GDM1 (cell line): ENCODE results near the gene EDN2.

Source experiments
- DNase-seq: peaks from one replicate; lab custom pipeline; 2025; lab: John Stamatoyannopoulos, UW

Gene EDN2

GRCh38 chr1:41498804-41499203 is 14.3 kb upstream of the EDN2 start:
- no peak for DNase-seq

- no peak for DNase-seq
Observed at GRCh38 chr1:41498391-41498790, 13.9 kb upstream of the EDN2 start.

GRCh38 chr1:41497461-41498030 is 13.1 kb upstream of the EDN2 start:
- no peak for DNase-seq

DNA sequence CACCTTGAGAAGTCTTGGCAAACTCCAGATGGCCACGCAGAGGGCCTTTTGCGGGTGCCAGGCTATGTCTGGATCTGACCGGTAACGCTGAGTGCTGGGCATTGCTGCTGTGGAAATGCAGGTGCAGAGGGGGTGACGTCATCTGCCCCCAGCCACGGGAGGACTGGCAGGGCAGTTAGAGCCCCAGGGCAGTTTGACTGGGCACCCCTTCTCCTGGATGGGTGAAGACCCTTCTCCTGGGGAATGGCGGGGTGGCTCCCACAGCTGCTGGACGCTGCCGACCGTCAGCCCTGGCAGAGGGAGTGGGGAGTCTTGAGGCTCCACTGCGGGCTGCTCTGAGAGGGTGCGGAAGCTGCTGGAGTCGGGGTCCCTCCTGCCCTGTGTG is 12.6 kb upstream of the EDN2 start:
- DNase-seq: no peak

DNA sequence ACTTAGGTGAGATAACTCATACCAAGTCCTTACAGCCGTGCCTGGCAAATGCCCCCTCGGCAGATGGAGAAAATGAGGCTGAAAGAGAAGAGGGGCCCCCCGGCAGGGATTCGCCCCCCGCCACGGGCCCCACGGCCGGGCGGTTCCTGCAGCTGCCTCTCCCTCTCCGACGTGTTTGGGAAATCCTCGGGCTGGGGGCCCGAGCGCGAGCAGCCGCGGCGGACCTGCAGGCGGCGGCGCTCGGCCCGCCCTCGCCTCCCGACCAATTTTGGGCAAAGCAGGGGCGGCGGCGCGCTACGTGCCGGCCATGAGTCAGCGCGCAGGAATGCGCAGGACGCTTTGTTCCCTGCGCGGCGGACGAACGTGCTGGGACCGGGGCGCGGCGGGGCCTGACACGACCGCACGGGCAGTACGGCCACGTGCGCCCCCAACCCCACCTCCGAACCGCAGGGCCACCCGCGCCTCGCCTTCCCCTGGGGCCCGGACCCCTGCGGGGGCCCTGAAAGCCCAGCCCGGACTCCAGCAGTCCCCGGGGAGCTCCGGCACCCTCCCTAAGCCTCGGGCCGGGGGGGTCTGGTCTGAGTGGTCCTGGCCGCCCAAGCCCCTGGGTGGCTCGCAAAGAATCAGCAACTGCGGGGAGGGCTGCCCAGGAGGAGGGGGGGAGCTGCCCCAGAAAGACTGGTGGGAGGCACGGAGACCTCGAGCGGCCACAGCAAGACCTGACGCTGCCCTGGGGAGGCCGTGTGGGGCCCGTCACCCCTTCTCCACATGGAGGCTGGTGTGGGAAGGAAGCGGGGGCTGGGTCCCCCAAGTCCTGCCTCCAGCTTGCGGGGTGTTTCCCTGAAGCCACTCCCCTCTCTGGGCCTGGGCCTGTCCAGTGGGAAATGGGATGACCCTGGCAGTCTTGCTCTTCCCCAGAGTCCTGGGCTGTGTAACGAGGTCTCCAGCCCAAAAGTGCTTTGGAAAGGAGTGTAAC is 11.9 kb upstream of the EDN2 start:
- no peak for DNase-seq

- no peak for DNase-seq
Observed at GRCh38 chr1:41495210-41495948, 10.9 kb upstream of the EDN2 start.

GRCh38 chr1:41494351-41495209 is 10.1 kb upstream of the EDN2 start:
- no peak for DNase-seq

DNA sequence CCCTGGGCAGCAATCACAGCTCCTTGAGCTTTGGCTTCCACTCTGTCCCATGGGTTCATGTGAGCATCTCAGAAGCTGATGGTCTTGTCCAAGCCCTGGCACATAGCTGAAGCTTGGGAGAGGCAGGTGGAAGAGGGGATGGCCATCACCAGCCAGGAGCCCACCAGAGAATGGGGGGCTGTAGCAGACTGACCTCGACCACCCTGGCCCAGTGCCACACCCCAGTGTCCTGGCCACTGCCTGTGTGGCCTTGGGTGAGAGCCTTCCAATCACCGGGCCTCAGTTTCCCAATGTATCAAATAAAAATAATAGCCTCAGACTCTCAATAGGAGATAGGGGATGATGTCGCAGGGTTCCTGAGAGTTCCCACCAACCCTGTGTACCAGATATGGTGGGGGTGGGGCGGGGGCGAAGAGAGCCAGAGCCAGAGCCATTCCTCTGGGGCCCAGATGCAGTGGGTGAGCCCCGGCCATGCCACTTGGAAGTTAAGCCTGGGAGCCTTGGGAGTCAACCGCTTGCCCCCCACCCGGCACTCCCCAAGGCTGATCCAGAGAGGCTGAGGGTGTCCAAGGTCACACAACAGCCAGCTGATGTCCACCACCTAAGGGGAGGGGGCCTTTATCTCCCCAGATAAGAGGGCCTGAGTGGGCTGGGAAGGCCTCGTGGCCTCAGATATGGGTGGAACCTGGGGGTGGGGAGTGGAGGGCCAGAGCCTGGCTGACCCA is 9.3 kb upstream of the EDN2 start:
- DNase-seq: no peak

DNA sequence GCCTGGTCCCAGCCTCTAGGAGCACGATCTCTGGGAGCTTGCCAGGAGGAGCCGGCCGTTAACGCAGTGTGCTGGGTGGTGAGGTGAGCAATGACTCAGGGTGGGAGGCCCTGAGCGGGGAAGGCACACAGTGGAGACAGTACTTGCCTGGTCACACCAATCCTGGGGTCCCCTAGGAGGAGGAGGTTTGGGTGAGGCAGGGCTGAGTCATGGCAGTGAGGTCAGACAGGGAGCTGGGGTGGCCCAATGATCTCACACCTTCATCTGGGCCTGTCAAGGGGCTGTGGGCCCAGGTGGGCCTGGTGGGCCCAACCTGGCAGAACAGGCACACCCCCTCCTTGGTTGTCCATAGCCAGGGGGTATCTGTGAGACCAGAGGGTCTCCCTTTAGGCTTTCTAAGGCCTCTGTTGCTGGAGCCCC is 8.6 kb upstream of the EDN2 start:
- DNase-seq: no peak

- peak; percentile 19 for DNase-seq
Observed at GRCh38 chr1:41492341-41492848, 7.9 kb upstream of the EDN2 start.

- no peak for DNase-seq
Observed at GRCh38 chr1:41490911-41491310, 6.4 kb upstream of the EDN2 start.

DNA sequence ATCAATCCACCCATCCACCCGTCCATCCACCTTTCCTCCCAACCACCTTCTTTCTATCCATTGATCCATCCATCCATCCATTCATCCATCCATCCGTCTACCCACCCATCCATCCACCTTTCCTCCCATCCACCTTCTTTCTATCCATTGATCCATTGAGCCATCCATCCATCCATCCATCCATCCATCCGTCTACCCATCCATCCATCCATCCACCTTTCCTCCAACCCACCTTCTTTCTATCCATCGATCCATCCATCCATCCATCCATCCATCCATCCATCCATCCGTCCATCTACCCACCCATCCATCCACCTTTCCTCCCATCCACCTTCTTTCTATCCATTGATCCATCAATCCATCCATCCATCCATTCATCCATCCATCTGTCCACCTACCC is 5.1 kb upstream of the EDN2 start:
- no peak for DNase-seq

- no peak for DNase-seq
Observed at GRCh38 chr1:41488040-41488951, 3.8 kb upstream of the EDN2 start.

DNA sequence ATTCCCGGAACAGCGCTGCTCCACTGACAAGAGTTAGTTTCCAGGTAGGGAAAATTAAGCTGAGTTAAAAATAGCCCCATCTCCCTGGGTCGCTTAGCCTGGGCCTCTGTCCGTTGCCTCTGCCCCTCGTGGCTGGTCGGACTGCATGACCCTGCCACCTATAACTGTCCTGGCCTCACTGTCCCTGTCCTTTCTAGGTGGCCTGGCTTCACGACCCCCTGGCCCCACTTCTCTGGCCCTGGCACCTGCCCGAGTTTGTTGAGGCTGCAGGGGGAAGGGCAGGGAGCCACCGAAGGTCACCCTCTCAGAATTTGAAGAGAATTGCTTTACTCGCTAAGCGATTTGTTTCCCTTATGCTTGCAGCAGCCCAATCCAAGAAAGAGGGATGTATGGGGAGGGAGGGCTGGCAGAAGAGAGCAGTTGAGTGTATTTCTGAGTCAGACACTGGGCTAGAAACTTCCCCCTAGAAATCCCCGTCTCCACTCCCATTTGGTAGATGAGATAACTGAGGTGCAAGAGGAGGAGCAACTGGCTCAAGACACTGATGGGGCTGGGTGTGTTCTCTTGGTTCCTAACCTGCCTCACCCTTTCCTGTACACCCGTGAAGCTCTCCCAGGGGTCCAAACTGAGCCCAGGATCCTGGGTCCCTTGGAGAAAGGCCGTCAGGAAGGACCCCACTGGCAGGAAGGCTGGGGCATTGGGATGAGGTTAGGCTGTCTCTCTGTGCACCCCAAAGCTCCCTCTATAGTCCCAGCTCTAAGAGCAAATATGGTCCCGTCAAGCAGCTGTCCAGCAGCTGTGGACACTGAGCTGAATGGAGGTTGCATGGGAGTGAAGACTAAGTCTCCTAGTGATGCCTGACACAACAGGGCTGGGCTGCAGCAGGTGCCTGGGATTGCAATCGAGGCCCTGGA is 2.9 kb upstream of the EDN2 start:
- no peak for DNase-seq

GRCh38 chr1:41486371-41487125 is 2.1 kb upstream of the EDN2 start:
- DNase-seq: no peak

- DNase-seq: no peak
Observed at GRCh38 chr1:41486053-41486370, 1.5 kb upstream of the EDN2 start.

DNA sequence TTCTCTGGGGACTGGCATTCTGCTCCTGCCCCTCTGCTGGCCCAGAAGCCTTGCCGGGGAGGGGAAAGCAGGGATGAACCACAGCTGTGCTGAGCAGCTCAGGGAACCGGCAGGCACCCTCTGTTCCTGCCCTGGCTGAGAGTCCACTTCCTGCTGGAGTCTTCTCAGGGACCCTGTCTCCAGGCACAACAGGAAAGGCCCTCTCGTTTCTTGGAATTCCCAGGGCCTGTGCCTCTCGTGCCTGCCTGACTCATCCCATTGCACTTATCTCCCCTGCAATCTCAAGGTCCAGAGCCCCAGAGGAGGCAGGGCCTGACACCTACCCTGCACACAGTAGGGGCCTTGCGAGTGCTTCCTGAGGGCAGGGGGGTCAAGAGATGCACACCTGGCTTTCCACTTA is 1.1 kb upstream of the EDN2 start:
- no peak for DNase-seq

DNA sequence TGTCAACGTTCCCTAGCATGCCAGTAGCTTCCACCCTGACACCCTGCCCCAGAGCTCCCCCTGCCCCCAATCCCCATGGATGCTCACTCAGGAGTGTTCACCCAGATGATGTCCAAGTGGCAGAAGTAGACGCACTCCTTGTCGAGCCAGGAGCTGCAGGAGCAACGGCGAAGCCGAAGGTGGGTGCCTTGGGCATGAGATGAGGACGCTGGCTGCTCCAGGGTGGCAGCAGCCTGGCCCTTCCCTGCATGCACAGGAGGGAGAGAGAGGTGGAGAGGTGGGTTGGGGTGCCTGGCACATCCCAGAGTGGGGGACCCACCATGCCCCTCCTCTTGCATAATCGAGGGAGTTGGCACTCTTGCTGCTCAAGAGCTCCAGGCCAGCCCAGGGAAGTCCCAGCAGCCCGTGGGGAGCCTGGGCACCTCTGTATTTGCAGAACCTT is 502 bp downstream of the EDN2 start:
- no peak for DNase-seq
